ENCODE results near the gene SOCS1.

SOCS1 gene

DNA sequence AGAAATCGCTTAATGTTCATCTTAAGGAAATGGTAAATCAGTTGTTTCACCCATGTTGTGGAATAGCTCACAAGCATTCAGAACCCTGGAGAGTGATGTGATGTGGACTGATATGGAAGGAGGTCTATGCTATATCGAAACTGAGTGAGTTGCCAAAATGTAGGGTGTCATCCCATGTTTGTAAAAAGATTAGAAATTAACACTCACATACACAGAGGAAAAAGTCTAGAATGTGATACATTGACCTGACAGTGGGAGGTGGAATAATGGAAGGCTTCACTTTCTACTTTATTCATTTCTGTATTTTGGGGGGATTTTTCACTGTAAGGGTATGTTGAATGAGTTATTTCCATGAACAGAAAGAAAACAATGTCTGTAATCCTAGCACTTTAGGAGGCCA is 29.8 kb upstream of the SOCS1 start:
- DNase-seq (ENCODE audit: low read depth) = no peak

DNA sequence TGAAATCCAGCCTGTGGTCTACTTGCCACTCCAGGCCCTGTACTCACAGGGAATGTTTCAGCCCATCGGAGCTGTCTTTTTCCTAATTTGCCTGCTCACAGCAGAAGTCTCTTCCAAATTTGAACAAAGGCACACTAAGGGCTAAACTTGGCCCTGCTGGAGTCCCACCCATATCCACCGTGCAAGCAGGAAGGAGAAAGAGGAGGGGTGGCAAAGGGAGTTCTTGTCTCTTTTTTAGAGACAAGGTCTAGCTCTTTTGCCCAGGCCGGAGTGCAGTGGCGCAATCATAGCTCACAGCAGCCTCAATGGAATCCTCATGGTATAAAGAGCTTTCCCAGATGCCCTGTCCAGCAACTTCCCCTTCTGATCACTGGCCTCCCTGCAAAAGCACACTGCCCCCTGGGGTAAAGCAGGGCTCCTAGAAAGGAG is 27.8 kb upstream of the SOCS1 start:
- no peak for DNase-seq (ENCODE audit: low read depth)

DNA sequence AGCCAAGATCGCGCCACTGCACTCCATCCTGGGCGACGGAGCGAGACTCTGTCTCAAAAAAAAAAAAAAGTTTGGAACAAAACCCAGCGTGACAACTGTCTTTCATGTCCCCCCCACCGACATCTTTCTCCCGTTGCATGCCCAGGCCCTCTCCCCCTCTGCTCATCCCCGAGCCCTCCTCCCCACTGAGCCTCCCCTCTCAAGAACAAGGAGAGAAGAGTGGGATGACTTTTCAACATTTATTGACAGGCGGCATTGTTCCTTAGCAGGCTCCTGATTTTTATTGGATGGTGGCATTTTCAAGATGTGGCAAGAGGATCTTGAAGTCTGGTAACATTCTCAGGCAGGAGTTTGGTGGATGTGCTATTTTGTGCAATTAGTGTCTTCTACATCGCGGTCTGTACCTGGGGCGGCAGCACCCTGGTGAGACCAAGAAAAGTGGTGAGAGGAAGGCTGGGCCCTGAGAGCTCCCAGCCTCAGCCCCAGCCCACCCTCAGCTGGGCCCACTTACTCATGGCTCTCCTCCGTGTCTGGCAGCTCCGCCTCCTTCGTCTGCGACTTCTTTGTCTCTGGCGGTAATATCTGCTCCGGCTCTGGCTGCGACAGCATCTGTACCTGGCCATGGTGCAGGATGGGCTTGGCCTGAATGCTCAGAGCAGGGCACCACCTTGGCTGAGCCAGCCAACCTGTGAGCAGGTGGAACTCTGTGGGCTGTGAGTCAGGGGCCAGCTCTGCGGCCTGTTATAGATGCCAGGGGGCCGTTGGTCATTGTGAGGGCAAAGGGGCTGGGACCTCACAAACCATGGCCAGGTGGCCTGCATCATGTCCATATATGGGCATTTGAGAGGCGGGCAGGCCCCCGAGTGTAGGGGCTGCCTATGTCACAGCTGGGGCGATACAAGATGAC is 24.9 kb upstream of the SOCS1 start, which contains the start of gene PRM1:
TSS of gene PRM1 (minus strand) at position 715 of the 907 bp plus-strand sequence. CDS start at position 623, 92 bp downstream.
- DNase-seq (ENCODE audit: low read depth) = no peak

DNA sequence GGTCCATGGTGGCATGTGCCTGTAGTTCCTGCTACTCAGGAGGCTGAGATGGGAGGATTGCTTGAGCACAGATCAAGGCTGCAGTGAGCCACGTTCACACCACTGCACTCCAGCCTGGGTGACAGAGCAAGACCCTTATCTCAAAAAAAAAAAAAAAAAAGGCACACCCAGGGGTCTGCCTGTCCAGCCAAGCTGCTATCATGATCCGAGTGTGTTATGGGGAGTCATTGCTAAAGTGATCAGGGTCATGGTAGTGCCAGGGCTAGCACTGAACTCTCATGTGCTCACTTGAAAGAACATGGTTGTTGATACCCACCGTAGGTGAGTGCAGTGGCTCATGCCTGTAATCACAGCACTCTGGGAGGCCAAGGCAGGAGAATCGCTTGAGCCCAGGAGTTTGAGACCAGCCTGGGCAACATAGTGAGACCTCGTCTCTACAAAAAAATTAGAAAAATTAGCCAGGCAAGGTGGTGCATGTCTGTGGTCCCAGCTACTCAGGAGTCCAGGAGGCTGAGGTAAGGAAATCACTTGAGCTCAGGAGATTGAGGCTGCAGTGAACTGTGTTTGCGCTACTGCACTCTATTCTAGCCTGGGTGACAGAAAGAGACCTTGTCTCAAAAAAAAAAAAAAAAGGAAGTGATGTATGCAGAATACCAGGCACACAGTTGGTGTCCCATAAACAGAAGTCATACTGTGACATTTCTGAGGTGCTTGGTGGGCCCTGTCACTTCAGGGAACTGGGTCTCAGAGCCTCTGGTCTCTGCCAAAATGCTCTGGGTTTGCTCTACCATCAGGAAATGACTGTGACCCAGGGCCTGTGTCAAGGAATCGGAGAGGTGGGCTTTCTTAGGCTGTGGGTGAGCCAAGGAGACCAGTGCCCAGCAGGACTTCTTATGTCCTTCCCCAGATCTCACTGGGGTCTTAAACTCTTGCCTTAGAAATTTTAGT is 23.0 kb upstream of the SOCS1 start:
- DNase-seq (ENCODE audit: low read depth) = no peak

DNA sequence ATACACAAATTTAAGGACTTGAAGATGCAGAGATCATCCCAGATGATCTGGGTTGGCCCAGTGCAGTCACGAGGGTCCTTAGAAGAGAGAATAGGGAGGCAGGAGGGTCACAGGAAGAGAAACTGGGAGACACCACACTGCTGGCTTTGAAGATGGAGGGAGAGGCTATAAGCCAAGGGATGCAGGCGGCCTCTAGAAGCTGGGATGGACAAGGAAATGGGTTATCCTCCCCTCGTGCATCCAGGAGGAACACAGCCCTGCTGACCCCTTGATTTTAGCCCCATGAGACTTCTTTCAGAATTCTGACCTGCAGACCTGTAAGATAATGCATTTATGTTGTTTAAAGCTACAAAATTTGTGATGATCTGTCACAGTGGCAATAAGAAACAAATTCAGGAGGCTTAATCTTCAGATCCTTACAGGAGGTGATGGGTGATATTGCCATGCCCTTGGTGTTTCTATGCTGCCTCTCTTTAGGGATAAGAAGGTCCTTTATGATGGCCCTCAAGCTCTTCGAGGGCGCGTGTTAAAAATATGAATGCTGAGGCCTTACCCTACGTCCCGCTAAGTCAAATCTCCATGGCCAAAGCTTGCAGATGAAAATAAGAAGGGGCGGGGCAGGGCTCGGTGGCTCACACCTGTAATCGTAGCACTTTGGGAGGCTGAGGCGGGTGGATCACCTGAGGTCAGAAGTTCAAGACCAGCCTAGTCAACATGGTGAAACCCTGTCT is 21.8 kb upstream of the SOCS1 start:
- no peak for DNase-seq (ENCODE audit: low read depth)

DNA sequence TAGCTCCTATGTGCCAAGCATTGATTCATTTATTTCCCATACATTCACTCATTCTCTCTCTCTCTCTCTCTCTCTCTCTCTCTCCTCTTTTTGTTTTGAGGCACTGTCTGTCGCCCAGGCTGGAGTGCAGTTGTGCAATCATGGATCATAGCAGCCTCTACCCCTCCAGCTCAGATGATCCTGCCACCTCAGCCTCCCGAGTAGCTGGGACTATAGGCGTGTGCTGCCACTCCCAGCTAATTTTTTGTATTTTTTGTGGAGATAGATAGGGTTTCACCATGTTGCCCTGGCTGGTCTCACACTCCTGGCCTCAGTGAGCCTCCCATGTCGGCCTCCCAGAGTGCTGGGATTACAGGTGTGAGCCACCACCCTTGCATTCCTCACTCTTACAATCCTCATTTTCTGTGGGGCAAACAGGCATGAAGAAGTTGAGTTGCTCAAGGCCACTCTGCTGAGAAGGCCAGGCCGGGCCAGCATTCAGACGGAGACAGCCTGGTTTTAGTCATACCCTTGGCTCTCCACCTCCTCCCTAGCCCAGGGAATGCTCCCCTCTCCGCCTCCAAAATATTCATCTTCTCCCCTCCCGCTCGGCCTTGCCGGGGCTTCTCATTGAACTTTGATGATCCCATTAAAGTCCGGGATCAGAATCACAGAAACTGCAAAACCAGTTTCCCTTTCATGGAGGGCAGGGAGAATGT is 21.0 kb upstream of the SOCS1 start:
- no peak for DNase-seq (ENCODE audit: low read depth)

DNA sequence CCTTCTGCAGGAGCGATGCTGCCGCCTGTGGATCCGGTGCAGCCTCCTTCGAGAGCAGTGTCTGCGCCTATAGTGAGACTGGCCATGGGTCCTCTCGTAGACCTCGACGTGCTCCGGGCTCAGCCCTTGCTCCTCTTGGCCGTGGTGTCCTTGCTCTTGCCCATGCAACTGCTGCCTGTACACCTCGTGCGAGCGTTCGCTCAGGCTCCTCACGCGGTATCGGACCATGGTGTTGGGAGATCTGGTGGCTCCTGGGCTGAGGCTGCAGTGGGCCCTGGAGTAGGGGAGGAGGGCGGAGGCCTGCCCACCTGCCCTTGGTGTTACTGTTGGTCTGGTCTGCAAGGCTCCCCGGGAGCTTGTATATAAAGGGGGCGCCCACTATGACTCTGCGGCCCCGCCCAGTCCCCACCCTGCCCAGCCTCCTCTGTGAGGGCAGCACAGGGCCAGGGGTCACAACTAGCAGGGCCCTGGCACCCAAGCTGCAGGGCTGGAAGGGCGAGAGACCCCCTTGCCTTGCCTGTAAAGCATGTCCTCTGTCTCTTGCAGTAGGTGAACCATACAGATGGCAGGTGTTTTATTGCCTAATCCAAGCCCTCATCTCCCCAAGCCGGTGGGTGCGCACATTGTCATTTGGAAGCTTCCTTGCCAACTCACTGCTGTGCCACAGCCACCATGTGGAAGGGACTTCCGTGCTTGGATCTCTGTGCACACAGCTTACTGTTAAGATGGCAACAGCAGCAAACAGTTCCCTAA is 20.3 kb upstream of the SOCS1 start, which contains the start of gene PRM2:
TSS of gene PRM2 (minus strand) at position 338 of the 753 bp plus-strand sequence. CDS start at position 228, 110 bp downstream.
- no peak for DNase-seq (ENCODE audit: low read depth)

DNA sequence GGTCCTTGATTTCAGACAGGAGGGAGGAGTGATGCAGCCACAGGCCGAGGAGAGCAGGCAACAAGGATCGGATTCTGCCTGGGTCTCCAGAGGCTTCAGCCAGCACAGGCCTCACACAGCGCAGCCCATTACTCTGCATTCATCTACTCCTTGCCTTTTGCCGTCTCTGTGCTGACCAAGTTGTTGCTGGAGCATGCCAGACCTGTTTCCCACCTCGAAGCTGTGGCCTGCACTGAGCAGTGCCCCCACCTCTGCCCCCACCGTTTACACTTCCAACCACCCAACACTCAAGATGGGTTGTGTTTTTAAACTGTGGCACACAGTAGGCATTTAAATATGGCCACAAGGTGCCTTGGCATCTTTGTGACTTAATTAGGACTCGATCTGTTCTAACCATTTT is 19.0 kb upstream of the SOCS1 start:
- no peak for DNase-seq (ENCODE audit: low read depth)

DNA sequence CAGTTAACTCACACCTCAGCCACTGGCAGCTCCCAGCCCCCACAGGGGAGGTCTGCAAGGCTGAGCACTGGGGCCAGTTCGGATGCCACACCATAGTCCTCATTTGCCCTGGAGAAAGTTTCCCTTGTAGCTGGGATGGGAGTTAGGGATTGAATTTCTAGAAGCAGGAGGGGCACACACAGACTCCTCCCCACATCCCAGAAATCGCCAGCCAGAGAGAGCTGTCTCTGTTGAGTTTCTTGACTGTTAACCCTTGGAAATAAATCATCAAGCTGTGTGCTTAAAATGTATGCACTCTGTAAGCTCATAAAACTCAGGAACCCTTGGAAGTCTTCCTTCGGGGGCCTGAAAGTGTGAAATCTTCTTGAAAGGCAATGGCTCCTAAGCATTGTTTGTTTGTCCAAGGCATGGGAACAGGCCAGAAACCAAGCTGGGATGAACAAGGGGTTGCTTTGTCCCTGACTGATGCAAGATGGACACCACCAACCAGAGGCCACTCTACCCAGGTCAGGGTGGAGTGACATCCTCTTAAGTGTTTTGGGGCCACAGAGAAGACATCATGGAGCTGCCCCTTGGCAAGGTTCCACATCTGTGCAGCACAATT is 17.8 kb upstream of the SOCS1 start:
- DNase-seq (ENCODE audit: low read depth) = no peak

DNA sequence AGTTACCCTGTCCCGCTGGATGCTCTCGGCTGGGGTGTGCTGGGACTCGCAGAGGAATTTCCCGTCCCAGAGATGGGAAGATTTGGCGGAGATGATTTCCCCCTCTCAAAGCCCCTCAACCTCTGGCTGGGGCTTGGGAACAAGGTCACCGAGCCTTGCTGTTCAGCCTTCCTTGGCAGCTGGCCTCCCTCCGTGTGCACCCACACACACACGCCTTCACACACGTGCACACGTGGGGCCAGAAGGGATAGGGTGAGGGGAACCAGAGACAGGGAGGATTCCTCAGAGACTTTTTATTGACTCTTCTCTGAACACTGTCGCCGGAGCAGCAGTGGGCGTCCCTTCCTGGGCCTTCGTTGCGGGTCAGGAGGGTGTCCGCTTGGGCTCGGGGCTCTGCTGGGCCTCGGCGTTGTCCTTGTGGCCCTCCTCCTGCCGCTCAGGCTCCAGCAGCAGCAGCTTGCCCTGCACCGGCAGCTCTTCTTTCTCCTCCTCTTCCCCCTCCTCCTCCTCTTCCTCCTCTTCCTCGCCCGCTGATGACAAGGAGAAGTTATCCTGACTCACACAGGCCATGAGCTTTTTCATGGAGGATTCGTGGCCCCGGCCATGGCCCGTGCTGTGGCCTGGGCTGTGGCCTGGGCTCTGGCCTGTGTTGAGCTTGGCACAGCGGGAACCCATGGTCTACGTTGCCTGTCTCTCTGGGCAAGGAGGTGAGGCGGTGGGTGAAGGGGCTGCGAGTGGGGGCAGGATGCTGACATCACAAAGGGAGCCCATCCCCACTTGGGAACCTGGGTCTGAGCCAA is 17.1 kb upstream of the SOCS1 start, which contains the start of gene PRM3:
TSS of gene PRM3 (minus strand) at position 709 of the 800 bp plus-strand sequence. CDS start at position 675, 34 bp downstream.
- no peak for DNase-seq (ENCODE audit: low read depth)

DNA sequence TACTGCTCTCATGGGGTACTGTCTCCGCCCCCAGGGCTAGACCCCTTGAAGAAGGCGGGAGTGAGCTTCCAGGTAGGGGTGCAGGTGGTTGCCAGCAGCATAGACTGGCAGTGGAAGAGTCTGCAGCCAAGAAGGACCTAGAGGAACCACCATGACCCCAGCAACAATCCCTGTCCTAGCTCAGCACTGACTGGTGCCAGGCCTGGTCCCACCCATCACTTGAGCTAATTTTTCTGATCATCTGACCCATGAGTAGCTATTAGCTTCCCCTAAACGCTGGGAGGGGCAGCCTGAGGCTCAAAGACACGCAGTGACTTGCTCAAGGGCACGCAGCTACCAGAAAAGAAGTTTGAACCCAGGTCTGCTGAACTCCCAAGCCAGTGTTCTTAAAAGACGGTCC is 16.5 kb upstream of the SOCS1 start:
- no peak for DNase-seq (ENCODE audit: low read depth)

DNA sequence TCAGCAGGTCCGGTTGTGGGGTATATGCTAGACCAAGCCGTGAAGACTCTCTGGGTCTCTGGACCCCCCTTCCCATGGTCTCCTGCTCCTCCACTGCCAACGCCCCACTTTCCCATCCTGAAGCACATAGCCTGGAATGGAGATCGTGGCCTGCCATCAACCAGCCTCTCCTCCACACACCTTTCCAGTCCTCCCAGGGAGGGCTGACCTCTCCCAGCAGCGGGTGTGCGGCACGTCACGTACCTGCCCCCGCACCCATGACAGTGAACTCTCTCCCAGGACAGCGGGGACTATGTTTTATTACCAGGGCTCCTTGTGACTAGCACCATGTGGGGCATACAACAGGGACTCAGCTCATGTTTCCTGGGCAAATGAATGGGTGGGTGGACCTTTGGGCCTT is 15.6 kb upstream of the SOCS1 start:
- no peak for DNase-seq (ENCODE audit: low read depth)

DNA sequence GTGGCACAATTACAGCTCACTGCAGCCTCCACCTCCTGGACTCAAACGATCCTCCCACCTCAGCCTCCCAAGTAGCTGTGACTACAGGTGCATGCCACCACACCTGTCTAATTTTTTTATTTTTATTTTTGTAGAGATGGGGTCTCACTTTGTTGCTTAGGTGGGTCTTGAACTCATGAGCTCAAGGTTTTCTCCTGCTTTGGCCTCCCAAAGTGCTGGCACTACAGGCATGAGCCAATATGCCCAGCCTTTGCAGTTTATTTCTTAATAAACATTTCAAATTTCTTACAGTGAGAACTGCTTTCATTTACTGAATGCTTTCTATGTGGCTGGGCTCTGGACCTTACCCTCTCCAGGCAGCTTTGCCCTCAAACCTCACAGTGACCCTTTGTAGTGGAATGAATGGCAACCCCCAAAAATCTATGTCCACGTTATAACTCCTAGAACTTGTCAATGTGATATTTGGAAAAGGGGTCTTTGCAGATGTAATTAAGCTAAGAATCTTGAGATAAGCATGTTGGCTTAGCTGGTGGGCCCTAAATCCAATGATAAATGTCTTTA is 14.7 kb upstream of the SOCS1 start:
- DNase-seq (ENCODE audit: low read depth) = no peak

DNA sequence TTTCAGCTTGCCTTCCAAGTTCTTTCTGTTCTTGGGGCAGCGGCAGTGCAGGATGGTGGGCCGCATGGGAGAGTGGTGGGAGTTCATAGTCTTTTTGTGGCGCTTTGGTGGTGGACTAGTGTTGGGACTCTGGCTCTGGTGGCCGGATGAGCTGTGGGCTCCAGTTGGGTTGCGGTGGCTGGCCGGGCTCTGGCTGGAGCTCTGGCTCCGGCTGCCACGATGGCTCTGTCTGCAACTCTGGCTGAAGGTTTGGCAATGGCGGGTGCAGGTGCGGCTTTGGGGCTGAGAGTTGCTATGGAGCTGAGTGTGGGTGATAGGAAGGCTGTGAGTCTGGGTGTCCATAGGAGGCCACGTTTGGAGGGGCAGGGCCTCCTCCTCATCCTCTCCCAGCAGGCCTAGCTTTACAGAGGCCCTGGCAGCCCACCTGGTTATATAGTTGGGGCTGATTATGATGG is 12.9 kb upstream of the SOCS1 start, which contains the start of gene TNP2:
TSS of gene TNP2 (minus strand) at position 405 of the 455 bp plus-strand sequence. CDS start at position 342, 63 bp downstream.
- DNase-seq (ENCODE audit: low read depth) = no peak

DNA sequence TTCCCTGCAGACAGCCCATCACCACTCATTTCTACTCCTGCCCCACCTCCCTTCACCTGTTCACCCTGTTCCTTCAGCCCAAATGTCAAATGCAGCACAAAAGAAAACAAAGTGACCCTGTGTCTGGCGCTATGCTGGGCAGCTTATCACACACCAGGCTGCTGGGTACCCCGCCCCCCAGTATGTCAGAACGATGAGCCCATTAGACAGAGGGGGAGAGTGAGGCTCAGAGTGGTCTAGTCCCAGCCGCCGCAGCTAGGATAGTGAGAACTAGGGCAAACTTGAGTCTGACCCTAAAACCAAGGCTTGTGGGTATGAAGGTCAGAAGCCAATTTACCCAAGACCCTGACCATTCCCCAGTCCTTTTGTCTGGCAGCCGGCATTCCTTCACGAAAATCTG is 9.1 kb upstream of the SOCS1 start:
- no peak for DNase-seq (ENCODE audit: low read depth)

DNA sequence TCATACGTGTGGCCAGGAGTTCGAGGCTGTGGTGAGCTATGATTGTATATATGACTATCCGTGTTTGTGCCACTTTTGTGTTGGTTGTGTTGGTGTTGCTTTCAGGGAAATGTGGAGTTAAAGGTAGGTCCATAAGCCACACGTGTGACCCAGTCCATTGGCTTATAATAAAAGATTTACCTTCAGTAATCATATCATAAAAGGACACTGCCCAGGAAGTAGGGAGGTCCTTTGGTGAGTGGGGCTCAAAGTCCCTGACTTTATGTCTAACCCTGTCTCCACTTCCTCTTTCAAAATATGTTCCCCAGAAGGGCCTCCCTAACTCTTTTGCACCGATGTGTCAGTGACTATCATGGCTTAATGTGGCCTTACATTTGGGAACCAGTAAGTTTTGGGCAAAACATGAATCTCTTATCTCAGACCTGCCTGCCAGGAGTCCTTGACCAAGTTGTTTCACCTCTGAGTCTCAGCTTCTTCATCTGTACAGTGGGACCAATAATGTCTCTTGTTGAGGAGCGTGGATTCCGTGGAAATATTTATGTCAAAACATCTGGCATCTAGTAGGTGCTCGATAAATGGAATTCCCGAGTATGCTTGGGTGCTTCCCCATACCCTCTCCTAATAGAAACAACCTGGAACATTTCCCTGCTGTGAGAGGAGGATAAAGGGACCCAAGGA is 8.3 kb upstream of the SOCS1 start:
- no peak for DNase-seq (ENCODE audit: low read depth)

DNA sequence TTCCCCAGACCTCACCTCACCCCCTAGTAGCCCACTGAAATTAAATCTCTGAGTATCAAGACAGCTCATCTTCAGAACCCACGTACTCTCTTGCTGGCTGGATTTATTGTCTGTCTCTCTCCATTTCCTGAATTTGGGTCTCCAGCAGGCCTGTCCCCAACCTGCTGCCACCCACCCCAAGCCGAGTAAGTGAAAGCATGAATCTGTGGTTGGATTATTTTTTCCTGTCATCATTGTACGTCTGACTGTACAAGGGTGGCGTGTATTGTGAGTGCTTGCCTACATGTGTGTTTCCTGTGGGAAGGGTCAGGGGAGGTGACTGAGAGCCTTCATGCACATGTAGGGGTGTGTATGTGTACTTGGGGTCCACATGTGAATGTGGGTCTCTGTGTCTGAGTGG is 7.7 kb upstream of the SOCS1 start:
- DNase-seq (ENCODE audit: low read depth) = no peak

DNA sequence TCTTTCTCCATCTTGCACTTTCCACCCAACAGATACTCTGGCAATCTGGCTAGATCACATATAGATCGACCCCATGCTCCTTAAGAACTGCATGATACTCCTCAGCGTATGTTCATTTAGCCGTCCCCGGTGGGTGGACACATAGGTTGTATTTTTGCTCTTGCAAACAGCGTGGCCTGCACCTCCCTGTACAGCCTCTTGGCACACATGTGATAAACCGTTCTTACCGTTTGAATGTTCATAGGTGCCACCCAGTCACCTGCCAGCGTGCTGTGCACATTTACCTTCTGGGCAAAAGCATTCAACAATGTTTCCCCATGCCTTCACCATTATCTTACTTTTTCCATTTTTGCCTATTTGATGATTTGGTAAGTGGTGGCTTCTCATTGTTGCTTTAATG is 6.9 kb upstream of the SOCS1 start:
- DNase-seq (ENCODE audit: low read depth) = no peak

Measured in activated gamma-delta T cell treated with anti-CD3 and anti-CD28 coated beads, Interleukin-2, amount 50 U/mL, for 16 hours (primary cell).